T-helper 1 cell treated with Interleukin-12 subunit alpha and Interleukin-12 subunit beta and Interleukin-4 antibody, amounts not matched to agents 30 μg/mL and 1 μg/mL, for 36 hours (primary cell): Measurements from ENCODE around the gene ABCG2.
"Not testable (repeated sequence)": the region's sequence is repeated elsewhere in the genome, so short reads cannot be mapped to it uniquely, and the experiment has no call there.

Source experiments
- H3K27ac Mint-ChIP-seq: one replicate; pipeline ENCODE4 v1.8.0; 2021; ENCODE audit warnings: mild to moderate bottlenecking, mixed read lengths
- H3K27me3 Mint-ChIP-seq: one replicate; pipeline ENCODE4 v1.8.0; 2021; ENCODE audit warnings: low read depth, mixed read lengths
- H3K36me3 Mint-ChIP-seq: one replicate; pipeline ENCODE4 v1.8.0; 2021; ENCODE audit warnings: low read depth, mixed read lengths
- H3K4me1 Mint-ChIP-seq: one replicate; pipeline ENCODE4 v1.8.0; 2021; ENCODE audit warnings: low read depth, mixed read lengths
- H3K4me3 Mint-ChIP-seq: one replicate; pipeline ENCODE4 v1.8.0; 2021; ENCODE audit warnings: mild to moderate bottlenecking, moderate library complexity, mixed read lengths
- H3K9me3 Mint-ChIP-seq: one replicate; pipeline ENCODE4 v1.8.0; 2021; ENCODE audit warnings: mixed read lengths

ABCG2 gene

DNA sequence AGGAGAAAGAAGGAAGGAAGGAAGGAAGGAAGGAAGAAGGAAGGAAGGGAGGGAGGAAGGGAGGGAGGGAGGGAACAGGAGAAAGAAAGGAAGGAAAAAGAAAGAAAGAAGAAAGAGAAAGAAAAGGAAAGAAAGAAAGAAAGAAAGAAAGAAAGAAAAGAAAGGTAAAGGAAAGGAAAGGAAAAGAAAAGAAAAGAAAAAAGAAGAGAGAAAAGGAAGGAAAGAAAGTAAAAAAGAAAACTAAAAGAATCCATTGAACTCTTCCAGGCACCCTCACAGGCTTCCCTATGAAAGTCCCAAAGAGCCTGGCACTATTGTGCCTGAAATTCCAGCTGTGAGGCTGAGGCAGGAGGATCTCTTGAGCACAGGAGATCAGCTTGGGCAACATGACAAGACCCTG is 11.5 kb downstream of the ABCG2 start:
- Mint-ChIP-seq H3K36me3 (no peaks in the 10 kb centered on the region), H3K27ac (no peak overlapping the region), H3K9me3 (no peaks in the 10 kb centered on the region), H3K4me3 (no peak overlapping the region), H3K27me3 (peaks cover 4% of the 10 kb centered on the region), H3K4me1 (no peaks in the 10 kb centered on the region)

DNA sequence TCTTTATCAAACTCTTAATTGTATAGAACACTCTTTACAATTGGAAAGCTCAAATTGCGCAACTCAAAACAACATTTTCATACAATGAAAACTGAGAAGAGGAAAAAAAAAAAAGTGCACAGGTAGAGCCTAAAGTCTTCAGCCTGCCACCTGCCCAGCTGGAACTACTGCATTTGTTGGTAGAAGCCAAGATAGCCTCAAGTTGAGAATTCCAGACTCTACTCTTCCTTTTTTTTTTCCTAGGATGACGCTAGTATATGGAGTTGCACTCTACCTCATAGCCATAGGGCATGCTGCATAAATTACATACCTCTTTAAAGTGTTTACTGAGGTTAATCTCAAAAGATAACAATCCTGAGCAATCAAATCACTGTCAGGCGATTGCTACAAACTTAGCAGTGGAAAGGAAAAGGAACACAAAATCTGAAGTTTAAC is 13.6 kb downstream of the ABCG2 start:
- no peak overlapping the region for H3K4me3 Mint-ChIP-seq
- no peak overlapping the region for H3K27ac Mint-ChIP-seq
- no peaks in the 10 kb centered on the region for H3K36me3 Mint-ChIP-seq

DNA sequence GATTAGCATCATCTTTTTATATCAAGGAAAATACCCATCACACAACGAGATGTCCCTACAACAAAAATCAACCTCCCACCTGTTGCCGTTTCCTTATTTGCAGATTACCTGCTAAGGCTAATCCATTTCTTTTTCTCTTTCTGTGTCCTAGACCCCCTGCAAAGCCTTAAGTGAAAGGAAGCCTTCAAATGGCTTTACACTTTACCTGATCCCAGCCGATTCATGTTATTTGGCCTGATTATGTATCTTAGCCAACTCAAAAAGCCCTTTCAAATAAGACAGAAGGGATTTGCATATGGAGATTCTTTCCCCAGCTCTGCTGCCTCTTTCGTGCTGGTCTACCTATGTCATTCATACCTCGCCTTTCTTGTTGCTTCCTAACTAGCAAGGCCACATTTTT is 14.4 kb downstream of the ABCG2 start:
- Mint-ChIP-seq H3K9me3 (no peaks in the 10 kb centered on the region), H3K27me3 (peaks cover 6% of the 10 kb centered on the region), H3K4me1 (no peaks in the 10 kb centered on the region), H3K4me3 (no peak overlapping the region), H3K36me3 (no peaks in the 10 kb centered on the region), H3K27ac (no peak overlapping the region)

More for the DNA sequence above, 13.6 kb downstream of the ABCG2 start:
- Mint-ChIP-seq H3K27me3 (peaks cover 6% of the 10 kb centered on the region), H3K4me1 (no peaks in the 10 kb centered on the region), H3K9me3 (no peaks in the 10 kb centered on the region)

DNA sequence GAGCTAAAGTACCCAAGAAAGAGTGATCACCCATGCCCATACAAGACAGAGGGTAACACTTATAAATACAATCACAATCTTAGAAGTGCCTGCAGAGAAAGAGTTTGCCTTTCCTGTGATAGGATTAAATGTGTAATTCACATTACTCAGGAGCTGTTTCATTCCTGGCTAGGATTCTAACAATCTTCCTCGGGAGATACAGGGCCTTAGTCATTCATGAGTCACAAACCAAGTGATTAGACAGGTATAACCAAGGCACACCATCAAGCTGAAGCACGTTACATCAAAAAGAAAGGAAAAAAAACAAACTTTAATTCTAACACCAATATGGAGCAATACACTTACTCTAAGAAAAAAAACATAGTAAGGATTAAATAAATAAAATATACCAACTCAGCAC is 14.9 kb downstream of the ABCG2 start:
- Mint-ChIP-seq H3K27me3 (peaks cover 6% of the 10 kb centered on the region), H3K36me3 (no peaks in the 10 kb centered on the region), H3K9me3 (no peaks in the 10 kb centered on the region), H3K4me1 (no peaks in the 10 kb centered on the region), H3K27ac (no peak overlapping the region), H3K4me3 (no peak overlapping the region)

DNA sequence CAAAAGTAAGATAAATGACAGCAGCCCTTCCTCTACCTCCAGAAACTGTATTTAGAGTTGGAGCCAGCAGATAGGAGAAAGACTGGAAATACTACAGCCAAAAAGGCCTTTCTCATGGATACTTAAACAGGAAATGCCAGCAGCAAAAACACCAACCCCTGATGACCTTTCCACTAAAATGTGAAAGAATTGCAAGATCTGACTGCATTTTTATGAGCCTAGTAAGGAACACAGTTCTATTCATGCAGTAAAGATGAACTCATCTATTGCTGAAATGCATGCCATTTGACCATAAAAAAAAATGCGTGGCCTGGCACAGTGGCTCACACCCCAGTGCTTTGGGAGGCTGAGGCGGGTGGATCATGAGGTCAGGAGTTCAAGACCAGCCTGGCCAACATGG is 19.9 kb downstream of the ABCG2 start:
- Mint-ChIP-seq H3K27me3 (peaks cover 3% of the 10 kb centered on the region), H3K36me3 (no peaks in the 10 kb centered on the region), H3K27ac (no peak overlapping the region), H3K4me3 (no peak overlapping the region), H3K9me3 (no peaks in the 10 kb centered on the region), H3K4me1 (no peaks in the 10 kb centered on the region)

DNA sequence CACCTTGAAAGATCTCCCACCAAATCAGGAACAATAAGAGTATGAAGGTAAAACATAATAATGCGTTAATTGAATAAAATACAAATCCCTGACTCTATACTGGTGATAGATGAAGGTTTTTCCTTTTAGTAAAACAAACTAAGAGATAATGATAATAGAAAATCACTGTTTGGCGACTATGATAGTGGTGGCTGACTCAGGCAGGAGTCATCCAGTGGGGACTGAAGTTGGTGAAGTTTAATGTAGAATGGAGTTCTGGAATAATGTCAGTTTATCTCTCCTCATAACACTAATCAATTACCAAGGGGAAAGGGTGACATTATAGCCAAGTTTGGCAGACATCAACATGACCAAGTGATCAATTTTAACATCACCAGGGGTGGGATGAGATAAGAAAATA is 21.3 kb downstream of the ABCG2 start:
- no peaks in the 10 kb centered on the region for H3K9me3 Mint-ChIP-seq
- H3K4me1 Mint-ChIP-seq, result no peaks in the 10 kb centered on the region
- H3K27ac Mint-ChIP-seq, result no peak overlapping the region
- peaks cover 5% of the 10 kb centered on the region for H3K27me3 Mint-ChIP-seq
- H3K36me3 Mint-ChIP-seq, result no peaks in the 10 kb centered on the region
- H3K4me3 Mint-ChIP-seq, result no peak overlapping the region

DNA sequence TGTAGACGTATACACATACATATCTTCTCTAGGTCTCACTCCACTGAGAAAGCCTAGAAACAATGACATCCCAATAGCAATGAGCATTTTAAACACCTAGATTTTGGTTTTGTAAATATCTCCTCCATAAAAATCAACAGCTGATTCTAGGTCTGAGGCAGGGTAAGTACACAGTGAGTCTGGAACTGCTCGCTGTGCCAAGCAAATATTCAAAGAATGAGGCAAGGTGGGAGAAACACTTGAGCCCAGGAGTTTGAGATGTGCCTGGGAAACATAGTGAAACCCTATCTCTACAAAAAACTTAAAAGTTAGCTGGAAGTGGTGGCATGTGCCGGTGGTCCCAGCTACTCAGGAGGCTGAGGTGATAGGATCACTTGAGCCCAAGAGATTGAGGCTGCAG is 22.2 kb downstream of the ABCG2 start:
- no peak overlapping the region for H3K27ac Mint-ChIP-seq
- no peaks in the 10 kb centered on the region for H3K36me3 Mint-ChIP-seq
- H3K4me1 Mint-ChIP-seq, result no peaks in the 10 kb centered on the region
- no peaks in the 10 kb centered on the region for H3K9me3 Mint-ChIP-seq
- H3K27me3 Mint-ChIP-seq, result peaks cover 3% of the 10 kb centered on the region
- no peak overlapping the region for H3K4me3 Mint-ChIP-seq

DNA sequence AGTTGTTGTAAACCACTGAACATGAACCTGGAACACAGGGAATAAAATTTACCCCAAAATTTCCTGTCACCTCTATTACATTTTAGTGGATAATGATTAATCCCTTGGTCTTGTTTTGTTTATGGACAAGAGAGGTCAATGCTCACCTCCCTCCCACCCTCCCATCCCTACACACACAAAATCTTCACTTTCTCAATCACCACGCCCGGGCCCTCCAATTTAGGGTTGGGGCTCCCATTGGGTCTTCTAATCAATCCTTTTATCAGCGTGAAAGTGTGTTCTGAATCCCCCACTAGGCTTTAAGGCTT is 23.1 kb downstream of the ABCG2 start:
- Mint-ChIP-seq H3K36me3 (no peaks in the 10 kb centered on the region), H3K4me3 (no peak overlapping the region), H3K9me3 (no peaks in the 10 kb centered on the region), H3K27ac (no peak overlapping the region), H3K4me1 (no peaks in the 10 kb centered on the region), H3K27me3 (peaks cover 6% of the 10 kb centered on the region)

DNA sequence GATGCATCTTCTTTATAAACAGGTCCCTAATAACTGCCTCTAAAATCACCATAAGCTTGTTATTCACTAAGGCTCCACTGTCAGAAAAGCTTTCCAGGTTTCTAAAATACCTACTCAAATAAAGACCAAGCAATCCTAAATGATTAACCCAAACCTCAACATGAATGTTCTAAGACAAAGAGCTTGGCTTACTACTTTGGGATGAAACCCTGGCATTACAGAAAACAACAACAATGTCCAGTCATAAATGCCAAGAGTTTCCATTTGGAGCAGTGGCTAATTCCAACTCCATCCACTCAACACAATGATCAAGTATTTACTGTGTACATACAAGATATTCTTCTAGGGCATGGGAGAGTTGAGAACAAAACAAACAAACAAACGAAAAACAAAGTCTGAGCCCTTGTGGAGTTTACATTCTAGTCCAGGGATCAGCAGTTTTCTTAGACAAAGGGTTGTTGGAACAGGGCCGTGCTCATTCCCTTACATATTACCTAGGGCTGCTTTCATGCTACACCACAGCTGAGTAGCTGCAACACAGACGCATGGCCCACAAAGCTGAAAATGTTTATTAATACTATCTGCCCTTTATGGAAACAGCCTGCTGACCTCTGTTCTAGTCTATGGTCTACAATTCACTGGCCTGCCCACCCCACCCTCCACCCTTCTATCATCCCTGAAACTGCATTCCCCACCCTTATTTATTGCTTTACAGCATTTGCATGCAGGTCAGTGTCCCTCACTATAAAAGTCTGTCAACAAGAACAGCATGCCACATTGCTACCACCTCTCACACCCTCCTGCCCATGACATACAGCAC is 23.7 kb downstream of the ABCG2 start:
- Mint-ChIP-seq H3K36me3 (no peaks in the 10 kb centered on the region), H3K27me3 (peaks cover 6% of the 10 kb centered on the region), H3K9me3 (no peaks in the 10 kb centered on the region), H3K4me3 (no peak overlapping the region), H3K27ac (no peak overlapping the region), H3K4me1 (no peaks in the 10 kb centered on the region)

DNA sequence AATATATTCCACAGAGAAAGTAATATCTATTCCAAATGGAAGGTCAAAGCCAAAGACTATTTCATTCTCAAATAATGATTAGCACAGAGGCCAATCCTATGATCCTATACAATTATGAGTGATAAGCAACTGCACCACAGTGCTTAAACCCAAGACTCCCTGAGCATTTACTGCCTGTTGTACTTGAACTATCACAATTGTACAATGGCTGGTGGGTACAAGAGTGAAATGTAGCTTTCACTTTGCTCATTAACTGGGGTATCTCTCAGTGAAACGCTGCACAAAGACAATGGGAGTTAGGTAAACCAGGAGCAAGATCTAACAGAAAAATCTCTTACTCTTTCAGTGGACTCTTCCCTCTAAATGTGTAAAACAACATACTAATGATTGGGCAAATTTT is 24.3 kb downstream of the ABCG2 start:
- no peak overlapping the region for H3K4me3 Mint-ChIP-seq
- H3K9me3 Mint-ChIP-seq, result no peaks in the 10 kb centered on the region
- H3K36me3 Mint-ChIP-seq, result no peaks in the 10 kb centered on the region
- H3K27ac Mint-ChIP-seq, result no peak overlapping the region
- no peaks in the 10 kb centered on the region for H3K4me1 Mint-ChIP-seq
- peaks cover 6% of the 10 kb centered on the region for H3K27me3 Mint-ChIP-seq

DNA sequence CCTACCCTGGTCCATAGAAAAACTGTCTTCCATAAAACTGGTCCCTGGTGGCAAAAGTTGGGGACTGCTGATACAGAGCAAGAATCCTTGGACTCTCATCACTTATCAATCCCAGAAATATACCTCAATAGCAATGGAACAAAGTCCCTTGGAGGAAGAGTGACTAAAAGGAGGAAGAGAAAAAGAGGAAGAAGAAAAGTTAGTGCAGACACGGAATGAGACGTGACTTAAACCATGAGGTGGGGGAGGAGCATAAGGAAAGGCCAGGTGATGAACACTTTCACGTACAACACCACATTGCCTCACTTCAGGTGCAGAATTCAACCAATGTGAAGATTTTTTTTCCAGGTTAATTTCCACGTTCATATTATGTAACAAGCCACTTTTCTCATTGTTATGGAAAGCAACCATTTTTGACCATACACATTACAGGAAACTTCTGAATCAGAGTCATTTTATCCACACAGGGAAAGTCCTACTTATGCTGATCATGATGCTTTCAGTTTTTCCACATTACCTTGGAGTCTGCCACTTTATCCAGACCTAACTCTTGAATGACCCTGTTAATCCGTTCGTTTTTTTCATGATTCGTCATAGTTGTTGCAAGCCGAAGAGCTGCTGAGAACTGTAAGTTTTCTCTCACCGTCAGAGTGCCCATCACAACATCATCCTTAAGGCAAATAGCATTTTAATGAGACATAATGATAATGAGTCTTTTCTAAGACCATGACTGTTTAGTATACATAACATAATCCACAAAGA is 27.7 kb downstream of the ABCG2 start:
- H3K9me3 Mint-ChIP-seq, result no peaks in the 10 kb centered on the region
- H3K4me3 Mint-ChIP-seq, result no peak overlapping the region
- H3K36me3 Mint-ChIP-seq, result no peaks in the 10 kb centered on the region
- H3K4me1 Mint-ChIP-seq, result no peaks in the 10 kb centered on the region
- H3K27ac Mint-ChIP-seq, result no peak overlapping the region
- peaks cover 6% of the 10 kb centered on the region for H3K27me3 Mint-ChIP-seq

DNA sequence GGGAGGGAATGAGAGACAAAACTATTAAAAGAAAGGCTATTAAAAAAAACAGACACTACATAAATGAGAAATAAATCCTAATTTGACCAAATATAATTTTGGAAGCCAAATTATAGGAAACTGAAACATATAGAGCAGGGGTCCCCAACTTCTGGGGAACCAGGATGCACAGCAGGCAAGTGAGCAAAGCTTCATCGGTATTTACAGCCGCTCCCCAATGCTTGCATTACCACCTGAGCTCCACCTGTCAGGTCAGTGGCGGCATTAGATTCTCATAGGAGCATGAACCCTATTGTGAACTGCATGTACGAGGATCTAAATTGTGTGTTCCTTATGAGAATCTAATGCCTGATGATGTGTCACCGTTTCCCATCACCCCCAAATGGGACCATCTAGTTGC is 28.4 kb downstream of the ABCG2 start:
- Mint-ChIP-seq H3K27me3 (peaks cover 6% of the 10 kb centered on the region), H3K4me1 (no peaks in the 10 kb centered on the region), H3K27ac (no peak overlapping the region), H3K36me3 (no peaks in the 10 kb centered on the region), H3K4me3 (no peak overlapping the region), H3K9me3 (no peaks in the 10 kb centered on the region)

DNA sequence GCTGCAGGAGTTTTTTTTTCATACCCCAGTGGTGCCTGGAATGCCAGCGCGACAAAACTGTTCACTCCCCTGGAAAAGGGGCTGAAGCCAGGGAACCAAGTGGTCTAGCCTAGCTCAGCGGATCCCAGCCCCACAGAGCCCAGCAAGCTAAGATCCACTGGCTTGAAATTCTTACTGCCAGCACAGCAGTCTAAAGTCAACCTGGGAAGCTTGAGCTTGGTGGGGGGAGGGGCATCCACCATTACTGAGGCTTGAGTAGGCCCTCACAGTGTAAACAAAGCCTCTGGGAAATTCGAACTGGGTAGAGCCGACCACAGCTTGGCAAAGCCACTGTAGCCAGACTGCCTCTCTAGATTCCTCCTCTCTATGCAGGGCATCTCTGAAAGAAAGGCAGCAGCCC is 36.2 kb downstream of the ABCG2 start:
- not testable (repeated sequence) for H3K27ac Mint-ChIP-seq, H3K27me3 Mint-ChIP-seq, H3K4me3 Mint-ChIP-seq, H3K4me1 Mint-ChIP-seq, H3K36me3 Mint-ChIP-seq
- peaks cover 32% of the 10 kb centered on the region for H3K9me3 Mint-ChIP-seq

DNA sequence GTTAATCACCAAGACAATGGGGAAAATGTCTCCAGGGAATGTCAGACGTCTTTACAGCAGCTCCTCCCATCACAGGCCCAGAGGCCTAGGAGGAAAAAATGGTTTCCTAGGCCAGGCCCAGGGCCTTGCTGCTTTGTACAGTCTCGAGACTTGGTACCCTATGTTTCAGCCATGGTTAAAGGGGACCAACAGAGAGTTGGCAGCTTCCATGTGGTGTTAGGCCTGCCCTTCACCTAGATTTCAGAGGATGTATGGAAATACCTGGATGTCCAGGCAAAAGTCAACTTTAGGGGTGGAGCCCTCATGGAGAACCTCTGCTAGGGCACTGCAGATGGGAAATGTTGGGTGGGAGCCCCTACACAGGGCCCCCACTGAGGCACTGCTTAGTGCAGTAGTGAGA is 38.5 kb downstream of the ABCG2 start:
- H3K36me3 Mint-ChIP-seq, result peaks cover 1% of the 10 kb centered on the region
- H3K27me3 Mint-ChIP-seq, result no peaks in the 10 kb centered on the region
- H3K9me3 Mint-ChIP-seq, result peaks cover 32% of the 10 kb centered on the region
- H3K4me1 Mint-ChIP-seq, result no peaks in the 10 kb centered on the region
- no peak overlapping the region for H3K27ac Mint-ChIP-seq
- H3K4me3 Mint-ChIP-seq, result no peak overlapping the region

DNA sequence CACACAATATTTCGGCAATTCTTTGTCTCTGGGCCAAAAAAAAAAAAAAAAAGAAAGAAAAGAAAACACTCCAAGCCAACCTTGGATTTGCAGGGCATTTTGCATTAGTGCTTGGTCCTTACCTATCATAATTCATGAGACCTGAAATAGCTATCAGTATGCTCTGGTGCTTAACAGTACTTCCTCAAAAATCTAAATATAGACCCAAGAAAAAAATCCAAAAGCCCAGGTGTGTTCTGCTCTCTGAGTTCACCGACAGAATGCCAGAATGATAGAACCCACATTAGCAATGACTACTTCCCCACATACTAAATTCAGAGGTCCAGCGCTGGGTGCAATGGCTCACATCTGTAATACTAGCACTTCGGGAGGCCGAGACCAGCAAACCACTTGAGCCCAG is 42.9 kb downstream of the ABCG2 start:
- H3K36me3 Mint-ChIP-seq, result no peaks in the 10 kb centered on the region
- no peaks in the 10 kb centered on the region for H3K4me1 Mint-ChIP-seq
- peaks cover 21% of the 10 kb centered on the region for H3K9me3 Mint-ChIP-seq
- no peaks in the 10 kb centered on the region for H3K27me3 Mint-ChIP-seq
- no peak overlapping the region for H3K4me3 Mint-ChIP-seq
- no peak overlapping the region for H3K27ac Mint-ChIP-seq
